Endothelial cell of umbilical vein (primary cell): Measurements from ENCODE around the gene KLHDC9. TPM values are rescaled to one million over a fixed set of nuclear protein-coding genes. Genes with fewer than 3 reads are reported as not detected.
"Not testable (repeated sequence)": the region's sequence is repeated elsewhere in the genome, so short reads cannot be mapped to it uniquely, and the experiment has no call there.

Source experiments
- BruUV-seq: library from RNA; stranded (reverse); fragments of 400-500 nt; replicated peaks from 2 replicates; lab custom pipeline; 2021; lab: Mats Ljungman, UMichigan
- CTCF ChIA-PET: fragments of 300-600, 350-600 bp; sonication (Branson Sonifier 250); formaldehyde crosslinking; loops from one replicate; lab custom pipeline; 2021; ENCODE audit warnings: antibody characterized with exemption, inconsistent platforms; lab: Charles Lee
- POLR2A ChIA-PET: fragments of 300-600, 350-600 bp; sonication (Branson Sonifier 250); formaldehyde crosslinking; loops from one replicate; lab custom pipeline; 2021; ENCODE audit warnings: antibody characterized with exemption, inconsistent platforms; lab: Charles Lee
- DNase-seq: peaks from one replicate; pipeline ENCODE4 v3.0.0-alpha.2; 2011; ENCODE audit warnings: low read depth, low spot score
- FAIRE-seq: peaks from 2 replicates; lab custom pipeline; 2011; peaks lifted over from hg19 to GRCh38; lab: Jason Lieb, UNC
- H2AFZ ChIP-seq: 2 replicates; pipeline ENCODE4 v1.6.0; 2012; ENCODE audit warnings: low read depth, low read length, control low read depth, inconsistent platforms
- H3K27ac ChIP-seq: 2 replicates; pipeline ENCODE4 v1.5.1; 2011; ENCODE audit warnings: low read depth, mild to moderate bottlenecking, control low read depth, low read length, moderate library complexity; ENCODE audit not compliant: insufficient read depth
- H3K27me3 ChIP-seq, 2 experiments: 2 replicates each; pipeline versions ENCODE4 v1.6.0 to v1.6.1; 2011; ENCODE audit warnings: low read length in 2 of 2, mixed read lengths in 1 of 2; ENCODE audit not compliant: control insufficient read depth in 2 of 2, insufficient read depth in 2 of 2
- H3K36me3 ChIP-seq, 2 experiments: 2 replicates in 1 of 2; 3 replicates in 1 of 2; pipeline ENCODE4 v1.5.1; 2011; ENCODE audit warnings: low read length in 2 of 2, mild to moderate bottlenecking in 1 of 2, moderate library complexity in 1 of 2; ENCODE audit not compliant: control insufficient read depth in 2 of 2, insufficient read depth in 2 of 2; ENCODE audit errors: extremely low read depth in 1 of 2
- H3K4me1 ChIP-seq: 3 replicates; pipeline ENCODE4 v1.5.1; 2011; ENCODE audit warnings: mild to moderate bottlenecking, low read length; ENCODE audit not compliant: control insufficient read depth, insufficient read depth; ENCODE audit errors: extremely low read depth
- H3K4me2 ChIP-seq: 2 replicates; pipeline ENCODE4 v1.6.1; 2011; ENCODE audit warnings: low read length, control low read depth, mixed read lengths; ENCODE audit not compliant: insufficient read depth
- H3K4me3 ChIP-seq, 3 experiments: fragments of 200-600 bp in 1 of 3; sonication (generic), shearing (Covaris generic) in 1 of 3; replicated peaks in 1 of 3; 2 replicates each; pipeline ENCODE4 v1.5.1; 2011 to 2016; ENCODE audit warnings: control low read depth in 3 of 3, low read length in 3 of 3, mild to moderate bottlenecking in 2 of 3, inconsistent platforms in 1 of 3, low read depth in 1 of 3, moderate library complexity in 1 of 3; ENCODE audit not compliant: insufficient read depth in 1 of 3
- H3K79me2 ChIP-seq: 2 replicates; pipeline ENCODE4 v1.6.0; 2012; ENCODE audit warnings: low read length, inconsistent platforms; ENCODE audit not compliant: control insufficient read depth, insufficient read depth
- H3K9ac ChIP-seq: replicated peaks from 2 replicates; pipeline ENCODE3; 2011; ENCODE audit warnings: low read length, control low read depth; ENCODE audit not compliant: insufficient read depth; ENCODE audit errors: extremely low read depth
- H3K9me1 ChIP-seq: replicated peaks from 3 replicates; pipeline ENCODE4 v1.6.0; 2011; ENCODE audit warnings: mild to moderate bottlenecking, low read length; ENCODE audit not compliant: control insufficient read depth, insufficient read depth; ENCODE audit errors: extremely low read depth
- H3K9me3 ChIP-seq: replicated peaks from 2 replicates; pipeline ENCODE4 v1.5.1; 2012; ENCODE audit warnings: low read length, inconsistent platforms; ENCODE audit not compliant: control insufficient read depth, insufficient read depth
- H4K20me1 ChIP-seq: replicated peaks from 2 replicates; pipeline ENCODE3; 2011; ENCODE audit warnings: mild to moderate bottlenecking, low read length; ENCODE audit not compliant: control insufficient read depth, insufficient read depth; ENCODE audit errors: extremely low read depth
- MYC ChIP-seq: IDR thresholded peaks from one replicate; pipeline ENCODE4 v1.6.1; 2011; ENCODE audit warnings: mild to moderate bottlenecking, low read depth, low read length
- POLR2AphosphoS5 ChIP-seq: IDR thresholded peaks from 2 replicates; pipeline ENCODE4 v1.6.1; 2012; ENCODE audit warnings: low read depth, mild to moderate bottlenecking, control low read depth, low read length, moderate library complexity; ENCODE audit not compliant: insufficient read depth
- dilution Hi-C: fragments of 300-500 bp; cut with MboI; formaldehyde crosslinking; loops from one replicate; pipeline ENCODE4 v1.15.0; 2019; ENCODE audit warnings: low sequenced_read_pairs; ENCODE audit not compliant: extremely low pct_ligation_motif_present
- intact Hi-C: fragments of 100-400 bp; cut with micrococcal nuclease; formaldehyde crosslinking; loops from one replicate; pipeline ENCODE4 v1.10.0; 2022
- polyA plus RNA-seq, 4 experiments: library from polyadenylated mRNA; depleted of rRNA in 3 of 4; stranded (reverse) in 3 of 4; unstranded in 1 of 4; fragments of >200 nt; gene quantifications; 2 replicates each; pipeline versions ENCODE4 v1.2.1 to v1.2.3, GENCODE V29; 2011 to 2012; ENCODE audit warnings: missing spikeins in 1 of 4
- total RNA-seq: library from RNA; stranded (reverse); gene quantifications from 2 replicates; pipeline ENCODE4 v1.2.3, GENCODE V29; 2021

The KLHDC9 gene
- total and polyA plus RNA-seq, 2 donors (not counting 3 experiments of a cell fraction or from before 2014, with no cell fraction given): 1.1 to 2.6 TPM

DNA sequence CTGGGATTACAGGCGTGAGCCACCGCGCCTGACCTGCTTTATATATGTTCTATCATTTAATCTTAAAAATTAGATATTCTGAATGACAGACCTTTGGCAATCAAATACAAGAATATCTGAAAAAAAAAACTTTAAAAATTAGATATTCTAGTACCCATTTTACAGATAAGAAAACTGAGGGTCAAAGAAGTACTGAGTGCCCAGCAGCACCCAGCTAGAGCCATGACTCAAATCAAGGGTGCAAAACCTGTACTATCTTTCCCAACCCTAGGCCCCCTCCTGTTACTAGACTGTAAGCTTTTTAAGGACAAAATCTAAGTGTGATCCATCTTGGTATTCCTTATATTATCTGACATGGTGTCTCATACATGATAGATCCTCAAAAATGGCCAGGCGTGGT lies 36.7 kb upstream of the KLHDC9 start:
- no TSS peak for BruUV-seq
- no peak overlapping the region for H2AFZ ChIP-seq
- CTCF ChIA-PET: no interaction called here
- H3K27me3 ChIP-seq: peaks cover 2% of the 10 kb centered on the region in 2 experiments
- dilution Hi-C loops: no loop called here
- POLR2A ChIA-PET: no interaction called here
- no peak for DNase-seq
- H3K9me1 ChIP-seq: no peaks in the 10 kb centered on the region
- no peak for FAIRE-seq
- H3K79me2 ChIP-seq: no peaks in the 10 kb centered on the region
- no peaks in the 10 kb centered on the region for H4K20me1 ChIP-seq
- intact Hi-C loops: no loop called here
- H3K9ac ChIP-seq: no peak overlapping the region
- no peaks in the 10 kb centered on the region for H3K9me3 ChIP-seq
- H3K27ac ChIP-seq: no peak overlapping the region
- no peaks in the 10 kb centered on the region for H3K4me1 ChIP-seq
- H3K4me3 ChIP-seq: no peak overlapping the region
- TF ChIP-seq POLR2AphosphoS5 (no peak), MYC (no peak)
- no peaks in the 10 kb centered on the region for H3K36me3 ChIP-seq
- no peak overlapping the region for H3K4me2 ChIP-seq

DNA sequence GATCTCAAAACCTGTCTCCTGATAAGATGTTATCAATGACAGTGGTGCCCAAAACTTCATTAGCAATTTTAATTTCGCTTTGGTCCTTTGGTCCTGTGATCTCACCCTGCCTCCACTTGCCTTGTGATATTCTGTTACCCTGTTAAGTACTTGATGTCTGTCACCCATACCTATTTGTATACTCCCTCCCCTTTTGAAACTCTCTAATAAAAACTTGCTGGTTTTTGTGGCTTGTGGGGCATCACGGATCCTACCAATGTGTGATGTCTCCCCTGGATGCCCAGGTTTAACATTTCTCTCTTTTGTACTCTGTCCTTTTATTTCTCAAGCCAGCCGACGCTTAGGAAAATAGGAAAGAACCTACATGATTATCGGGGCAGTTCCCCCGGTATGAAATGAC lies 34.2 kb upstream of the KLHDC9 start:
- H3K9ac ChIP-seq, H4K20me1 ChIP-seq, DNase-seq, H3K9me1 ChIP-seq, dilution Hi-C loops, H3K4me3 ChIP-seq, POLR2A ChIA-PET, H3K4me2 ChIP-seq, FAIRE-seq, BruUV-seq, H3K27ac ChIP-seq, H3K79me2 ChIP-seq, H2AFZ ChIP-seq, H3K27me3 ChIP-seq, intact Hi-C loops, H3K36me3 ChIP-seq, CTCF ChIA-PET, H3K9me3 ChIP-seq, H3K4me1 ChIP-seq: not testable (repeated sequence)

- dilution Hi-C loops, POLR2A ChIA-PET, intact Hi-C loops: not testable (repeated sequence)
Observed at GRCh38 chr1:161065681-161066080, 32.5 kb upstream of the KLHDC9 start.

More at GRCh38 chr1:161065681-161066080, 32.5 kb upstream of the KLHDC9 start:
- not testable (repeated sequence) for H3K9me1 ChIP-seq, H3K9me3 ChIP-seq, H2AFZ ChIP-seq, DNase-seq, H3K27me3 ChIP-seq, FAIRE-seq, H3K36me3 ChIP-seq, H3K4me2 ChIP-seq, H4K20me1 ChIP-seq, BruUV-seq, H3K79me2 ChIP-seq, H3K4me1 ChIP-seq, H3K4me3 ChIP-seq, H3K27ac ChIP-seq, H3K9ac ChIP-seq
- CTCF ChIA-PET: interaction anchor here (1.7 kb wide), 1 partner anchor 68 kb away, joined by 4 read pairs; no protein-coding TSS in a partner anchor
